DMS 273 treated with DMSO at 0.1 percent for 48 hours (cell line): ENCODE data around the gene TRIB2.
A peak's percentile ranks its signal among the peaks of the same experiment; 100 is the strongest.

ENCODE experiments used
- DNase-seq: peaks from one replicate; lab custom pipeline; 2025; lab: John Stamatoyannopoulos, UW

Gene TRIB2

DNA sequence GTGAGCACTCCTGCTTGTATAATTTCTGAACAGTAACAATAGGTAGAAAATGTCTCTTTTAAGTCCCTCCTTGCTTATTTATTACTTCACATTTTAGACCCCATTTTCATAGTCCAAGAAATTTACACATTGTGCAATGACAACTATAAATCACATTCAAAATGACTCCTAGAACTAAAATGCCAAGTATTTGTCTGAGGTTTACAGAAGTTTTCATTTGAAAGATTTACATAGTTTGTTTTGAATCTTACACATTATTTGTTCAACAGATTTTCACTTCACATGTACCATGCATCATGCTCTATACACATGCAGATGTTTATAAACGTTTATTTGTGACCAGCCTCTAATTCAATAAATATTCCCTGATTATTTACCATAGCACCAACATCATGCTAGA lies 15.7 kb upstream of the TRIB2 start:
- no peak for DNase-seq

- DNase-seq: no peak
Measured at GRCh38 chr2:12701786-12702167, 15.0 kb upstream of the TRIB2 start.

GRCh38 chr2:12702168-12703121 lies 14.3 kb upstream of the TRIB2 start:
- DNase-seq: no peak

DNA sequence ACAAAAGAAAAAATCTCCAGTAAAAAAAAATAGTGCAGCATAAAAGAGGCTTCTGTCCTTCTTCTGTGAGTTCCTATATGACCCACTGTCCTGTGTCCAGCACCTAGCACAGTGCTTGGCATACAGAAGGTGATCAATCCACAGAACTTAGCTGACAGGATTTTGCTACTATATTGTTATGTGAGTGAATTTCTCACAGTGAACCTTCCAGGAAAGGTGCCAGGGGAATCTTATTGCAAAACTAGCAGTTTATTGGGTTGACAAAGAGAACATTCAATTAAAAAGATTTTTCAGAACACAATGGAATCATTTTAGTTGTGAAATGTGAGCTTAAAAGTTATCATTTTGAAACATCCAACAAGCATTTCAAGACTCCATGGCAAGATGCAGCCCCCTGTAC lies 12.4 kb upstream of the TRIB2 start:
- no peak for DNase-seq

DNA sequence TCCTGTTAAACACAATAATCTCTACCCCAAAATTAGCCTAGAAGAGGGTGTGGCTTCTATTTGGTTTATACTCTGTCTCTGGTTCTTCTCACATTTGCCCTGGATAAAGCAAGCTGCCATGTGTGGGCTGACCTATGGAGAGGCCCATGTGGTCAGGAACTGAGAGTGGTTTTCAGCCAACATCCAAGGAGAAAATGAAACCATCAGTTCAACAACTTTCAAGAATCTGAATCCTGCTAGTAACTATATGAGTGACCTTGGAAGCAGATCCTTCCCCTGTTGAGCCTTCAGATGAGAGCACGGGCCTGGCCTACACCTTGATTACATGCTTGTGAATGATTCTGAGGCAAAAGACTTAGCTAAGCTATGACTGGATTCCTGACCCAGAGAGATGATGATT lies 11.5 kb upstream of the TRIB2 start:
- no peak for DNase-seq

GRCh38 chr2:12705742-12706141 lies 11.0 kb upstream of the TRIB2 start:
- DNase-seq: no peak

- no peak for DNase-seq
Measured at GRCh38 chr2:12708508-12709206, 8.1 kb upstream of the TRIB2 start.

DNA sequence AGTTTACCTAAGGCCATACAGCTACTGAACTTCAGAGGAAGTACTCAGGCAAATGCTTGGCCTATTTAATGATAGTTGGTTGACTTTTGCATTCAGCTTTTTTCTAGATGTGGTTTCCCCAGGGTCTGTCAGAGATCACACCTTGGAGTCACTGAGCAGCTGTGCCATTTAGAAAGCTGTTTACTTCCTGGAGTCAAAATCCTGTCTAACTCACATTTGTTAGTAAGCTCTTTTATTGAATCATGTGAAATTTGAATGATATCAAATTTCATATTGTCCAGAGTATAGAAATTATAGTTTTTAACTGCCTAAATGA lies 7.6 kb upstream of the TRIB2 start:
- DNase-seq: no peak

- DNase-seq: no peak
Measured at GRCh38 chr2:12710301-12710700, 6.4 kb upstream of the TRIB2 start.

DNA sequence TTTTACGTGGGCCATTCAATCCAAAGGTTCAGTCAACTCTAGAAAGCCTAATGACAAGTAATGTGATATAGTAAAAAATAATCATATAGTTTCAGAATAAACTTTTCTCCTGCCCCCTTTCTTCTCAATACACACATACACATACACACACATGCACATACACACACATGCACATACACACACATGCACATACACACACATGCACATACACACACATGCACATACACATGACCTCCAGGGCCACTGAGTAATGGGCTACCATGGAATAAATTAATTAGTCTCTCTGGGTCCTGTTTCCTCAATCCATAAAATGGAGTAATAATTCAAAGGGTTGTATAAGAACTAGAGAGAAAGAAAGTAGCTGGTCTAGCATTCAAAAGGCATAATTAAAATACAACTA lies 5.4 kb upstream of the TRIB2 start:
- no peak for DNase-seq

GRCh38 chr2:12712881-12713280 lies 3.9 kb upstream of the TRIB2 start:
- no peak for DNase-seq

- DNase-seq: no peak
Measured at GRCh38 chr2:12714391-12715221, 2.1 kb upstream of the TRIB2 start.

- DNase-seq: no peak
Measured at GRCh38 chr2:12715258-12716031, 1.3 kb upstream of the TRIB2 start.

GRCh38 chr2:12716032-12716281 lies 779 bp upstream of the TRIB2 start:
- DNase-seq: peak; percentile 12

- DNase-seq: peak; percentile 18
Measured at GRCh38 chr2:12717191-12718014, 667 bp downstream of the TRIB2 start.

DNA sequence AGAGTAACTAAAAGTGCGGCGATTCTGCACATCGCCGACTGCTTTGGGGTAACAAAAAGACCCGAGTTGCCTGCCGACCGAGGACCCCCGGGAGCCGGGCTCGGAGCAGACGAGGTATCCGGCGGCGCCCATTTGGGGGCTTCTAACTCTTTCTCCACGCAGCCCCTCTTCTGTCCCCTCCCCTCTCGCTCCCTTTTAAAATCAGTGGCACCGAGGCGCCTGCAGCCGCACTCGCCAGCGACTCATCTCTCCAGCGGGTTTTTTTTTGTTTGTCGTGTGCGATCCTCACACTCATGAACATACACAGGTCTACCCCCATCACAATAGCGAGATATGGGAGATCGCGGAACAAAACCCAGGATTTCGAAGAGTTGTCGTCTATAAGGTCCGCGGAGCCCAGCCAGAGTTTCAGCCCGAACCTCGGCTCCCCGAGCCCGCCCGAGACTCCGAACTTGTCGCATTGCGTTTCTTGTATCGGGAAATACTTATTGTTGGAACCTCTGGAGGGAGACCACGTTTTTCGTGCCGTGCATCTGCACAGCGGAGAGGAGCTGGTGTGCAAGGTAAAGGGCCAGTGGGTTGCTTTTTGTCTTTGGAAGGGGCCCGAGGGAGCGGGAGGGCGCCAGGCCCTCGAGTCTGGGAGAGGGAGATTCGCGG lies 1.4 kb downstream of the TRIB2 start:
- no peak for DNase-seq

DNA sequence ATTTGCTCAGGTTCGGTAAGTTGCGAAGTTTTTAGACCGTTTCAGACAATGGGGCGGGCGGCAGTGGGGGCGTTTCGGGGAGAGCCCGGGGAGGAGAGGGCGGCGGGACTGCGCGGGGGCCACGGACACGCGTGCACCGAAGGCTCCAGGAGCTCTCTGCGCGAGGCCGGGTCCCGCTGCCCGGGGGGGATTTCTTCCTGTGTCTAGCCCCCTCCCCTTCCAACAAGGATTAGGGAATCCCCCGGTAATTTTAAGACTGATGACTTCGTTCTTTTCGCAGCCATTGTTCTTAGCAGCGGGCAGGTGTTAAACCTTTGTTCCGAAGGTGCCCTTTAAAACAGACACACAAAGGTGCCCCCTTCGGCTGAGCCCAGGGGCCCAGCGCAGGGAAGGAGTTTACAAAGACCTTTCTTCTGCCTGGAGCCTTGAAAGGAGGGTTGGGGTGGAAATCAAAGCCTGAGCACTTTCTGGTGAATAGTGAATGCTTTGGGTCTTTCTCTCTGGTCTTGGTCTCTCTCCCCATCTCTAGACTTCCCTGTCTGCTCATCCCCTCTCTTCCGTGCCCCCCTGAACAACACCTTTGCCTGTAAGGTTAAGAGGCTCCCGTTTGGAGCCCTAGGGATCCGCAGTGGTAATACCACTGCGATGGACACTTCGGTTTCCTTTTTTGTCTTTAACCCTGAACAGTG lies 2.1 kb downstream of the TRIB2 start:
- DNase-seq: no peak

- no peak for DNase-seq
Measured at GRCh38 chr2:12719400-12720277, 2.9 kb downstream of the TRIB2 start.

DNA sequence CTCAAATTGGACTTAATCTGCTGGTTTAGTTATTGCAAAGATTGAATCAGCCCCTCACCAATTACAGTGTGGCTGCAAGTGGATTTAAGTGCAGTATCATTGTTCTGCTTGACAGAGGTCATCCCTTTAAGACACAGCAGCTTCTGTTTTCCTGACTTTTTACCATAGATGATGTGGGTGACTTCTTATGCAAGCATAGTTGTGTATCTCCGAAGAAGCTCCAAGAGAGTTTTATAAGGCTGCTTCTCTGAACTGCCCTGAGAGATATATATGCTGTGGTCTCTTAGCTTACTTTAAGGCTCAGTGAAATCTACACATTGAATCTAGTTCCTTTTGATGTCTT lies 3.5 kb downstream of the TRIB2 start:
- DNase-seq: no peak
